ENCODE results near the gene CLNK.
"Not testable (repeated sequence)": the region's sequence is repeated elsewhere in the genome, so short reads cannot be mapped to it uniquely, and the experiment has no call there.

The CLNK gene

DNA sequence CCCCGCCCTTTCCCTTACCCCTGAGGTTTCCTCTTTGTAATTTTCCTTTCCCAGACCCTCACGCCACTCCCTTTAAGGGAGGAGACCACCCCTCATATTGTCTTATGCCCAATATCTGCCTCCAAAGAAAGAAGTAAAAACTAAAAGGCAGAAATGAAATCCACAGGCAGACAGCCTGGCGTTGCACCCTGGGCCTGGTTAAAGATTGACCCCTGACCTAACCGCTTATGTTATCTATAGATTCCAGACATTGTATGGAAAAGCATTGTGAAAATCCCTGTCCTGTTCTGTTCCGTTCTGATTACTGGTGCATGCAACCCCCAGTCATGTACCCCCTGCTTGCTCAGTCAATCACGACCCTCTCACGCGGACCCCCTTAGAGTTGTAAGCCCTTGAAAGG, 110.0 kb downstream of the CLNK start:
- H3K27me3 ChIP-seq (ENCODE audit: control insufficient read depth, insufficient read depth, low read length, poor library complexity, severe bottlenecking); H3K9me3 ChIP-seq (ENCODE audit: control insufficient read depth, low read length); H3K36me3 ChIP-seq (ENCODE audit: control insufficient read depth, insufficient read depth, low read length); H3K4me3 ChIP-seq (ENCODE audit: insufficient read depth, low read depth, low read length); H3K27ac ChIP-seq (ENCODE audit: insufficient read depth, low read depth, low read length, poor library complexity, severe bottlenecking); H3K4me1 ChIP-seq (ENCODE audit: control insufficient read depth, insufficient read depth, low read length): not testable (repeated sequence)
- 94% methylated on average over 8 of the region's 8 CpGs for WGBS, 2 experiments

DNA sequence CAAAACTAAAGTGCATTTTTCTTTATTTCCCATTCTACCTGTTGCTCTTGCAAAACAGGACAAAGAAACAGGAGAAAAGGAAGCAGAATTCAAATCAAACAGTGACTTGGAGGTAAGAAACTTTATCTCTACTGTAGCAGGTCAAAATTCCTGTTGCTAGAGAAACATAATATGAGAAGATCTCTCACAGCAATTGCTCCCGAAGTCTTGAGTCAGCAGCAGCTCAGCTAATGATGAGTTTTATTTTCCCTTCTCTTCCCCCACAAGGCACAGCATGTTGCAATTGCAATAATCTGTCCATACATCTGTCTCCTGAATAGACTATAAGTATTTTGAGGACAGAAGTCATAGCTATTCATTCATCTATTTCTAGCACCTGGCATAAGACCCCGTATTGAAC, 112.7 kb downstream of the CLNK start:
- WGBS, 2 experiments = 81 to 88% methylated on average over 2 of the region's 2 CpGs
- Histone ChIP-seq H3K36me3 (ENCODE audit: control insufficient read depth, insufficient read depth, low read length) (no peaks in the 10 kb centered on the region), H3K27me3 (ENCODE audit: control insufficient read depth, insufficient read depth, low read length, poor library complexity, severe bottlenecking) (no peaks in the 10 kb centered on the region), H3K4me3 (ENCODE audit: insufficient read depth, low read depth, low read length) (no peak overlapping the region), H3K9me3 (ENCODE audit: control insufficient read depth, low read length) (no peaks in the 10 kb centered on the region), H3K4me1 (ENCODE audit: control insufficient read depth, insufficient read depth, low read length) (no peaks in the 10 kb centered on the region), H3K27ac (ENCODE audit: insufficient read depth, low read depth, low read length, poor library complexity, severe bottlenecking) (no peak overlapping the region)

DNA sequence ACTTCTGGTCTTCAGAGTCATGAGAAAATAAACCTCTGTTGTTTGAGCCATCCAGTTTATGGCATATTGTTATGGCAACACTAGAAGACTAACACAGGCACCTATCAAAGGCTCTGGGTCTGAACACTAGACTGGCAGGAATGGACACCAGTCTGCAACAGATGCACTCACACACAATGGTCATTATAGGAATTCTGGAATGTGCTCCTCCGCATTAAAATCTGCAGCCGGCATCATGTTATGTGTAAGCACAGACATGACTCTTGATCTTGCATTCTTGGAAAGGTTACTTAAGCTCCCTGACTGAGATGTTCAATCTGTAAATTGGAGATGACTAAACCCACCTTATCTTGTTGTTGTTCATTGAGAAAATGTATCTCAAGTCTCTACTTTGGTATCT, 115.1 kb downstream of the CLNK start:
- Histone ChIP-seq H3K27ac (ENCODE audit: insufficient read depth, low read depth, low read length, poor library complexity, severe bottlenecking) (no peak overlapping the region), H3K9me3 (ENCODE audit: control insufficient read depth, low read length) (no peaks in the 10 kb centered on the region), H3K27me3 (ENCODE audit: control insufficient read depth, insufficient read depth, low read length, poor library complexity, severe bottlenecking) (no peaks in the 10 kb centered on the region), H3K36me3 (ENCODE audit: control insufficient read depth, insufficient read depth, low read length) (no peaks in the 10 kb centered on the region), H3K4me3 (ENCODE audit: insufficient read depth, low read depth, low read length) (no peak overlapping the region), H3K4me1 (ENCODE audit: control insufficient read depth, insufficient read depth, low read length) (no peaks in the 10 kb centered on the region)
- WGBS, 2 experiments = 95 to 100% methylated on average over 2 of the region's 2 CpGs

DNA sequence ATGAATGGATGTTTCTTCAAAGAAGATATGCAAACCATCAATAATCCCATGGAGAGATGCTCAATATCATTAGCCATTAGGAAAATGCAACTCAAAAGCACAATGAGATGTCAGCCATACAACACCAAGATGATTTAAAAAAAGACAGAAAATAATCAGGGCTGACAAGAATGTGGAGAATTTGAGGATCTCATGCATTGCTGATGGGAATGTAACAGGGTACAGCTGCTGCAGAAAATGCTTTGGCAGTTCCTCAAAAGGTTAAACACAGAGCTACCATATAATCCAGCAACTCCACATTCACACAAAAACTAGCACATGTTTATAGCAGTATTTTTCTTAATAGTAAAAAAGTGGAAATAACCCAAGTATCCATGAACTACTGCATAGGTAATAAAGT, 116.8 kb downstream of the CLNK start:
- Histone ChIP-seq H3K4me3 (ENCODE audit: insufficient read depth, low read depth, low read length) (no peak overlapping the region), H3K4me1 (ENCODE audit: control insufficient read depth, insufficient read depth, low read length) (no peaks in the 10 kb centered on the region), H3K36me3 (ENCODE audit: control insufficient read depth, insufficient read depth, low read length) (no peaks in the 10 kb centered on the region), H3K9me3 (ENCODE audit: control insufficient read depth, low read length) (no peaks in the 10 kb centered on the region), H3K27me3 (ENCODE audit: control insufficient read depth, insufficient read depth, low read length, poor library complexity, severe bottlenecking) (no peaks in the 10 kb centered on the region), H3K27ac (ENCODE audit: insufficient read depth, low read depth, low read length, poor library complexity, severe bottlenecking) (no peak overlapping the region)

DNA sequence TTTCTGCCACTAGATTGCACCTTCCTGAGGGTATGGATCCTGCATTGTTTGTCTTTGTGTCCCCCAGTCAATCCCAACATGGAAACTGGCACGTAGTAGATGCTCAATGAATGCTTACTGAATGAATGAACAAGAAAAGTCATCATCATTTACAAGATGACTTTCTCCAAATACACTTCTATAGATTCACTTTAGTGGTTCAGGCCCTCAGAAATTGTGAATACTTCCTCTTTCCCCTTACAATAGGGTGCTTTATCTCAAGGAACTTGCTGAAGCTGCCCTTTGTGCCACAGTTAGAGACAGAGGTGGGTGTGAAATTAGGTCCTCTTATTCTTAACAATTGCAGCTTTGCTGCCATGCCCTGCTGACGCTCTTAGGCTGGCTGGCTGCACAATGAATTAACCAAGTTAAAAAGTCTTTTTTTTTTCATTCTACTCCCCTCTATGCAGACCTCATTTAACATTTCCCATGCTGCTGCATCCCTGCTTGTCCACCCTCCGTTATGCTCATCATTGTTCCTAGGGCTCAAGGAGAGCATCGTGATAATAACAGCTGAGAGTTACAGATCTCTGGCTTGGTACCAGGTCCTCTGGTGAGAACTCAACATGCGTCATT, 119.3 kb downstream of the CLNK start:
- H3K27ac ChIP-seq (ENCODE audit: insufficient read depth, low read depth, low read length, poor library complexity, severe bottlenecking) = no peak overlapping the region
- no peaks in the 10 kb centered on the region for H3K36me3 ChIP-seq (ENCODE audit: control insufficient read depth, insufficient read depth, low read length)
- no peaks in the 10 kb centered on the region for H3K9me3 ChIP-seq (ENCODE audit: control insufficient read depth, low read length)
- no peaks in the 10 kb centered on the region for H3K27me3 ChIP-seq (ENCODE audit: control insufficient read depth, insufficient read depth, low read length, poor library complexity, severe bottlenecking)
- no peaks in the 10 kb centered on the region for H3K4me1 ChIP-seq (ENCODE audit: control insufficient read depth, insufficient read depth, low read length)
- no peak overlapping the region for H3K4me3 ChIP-seq (ENCODE audit: insufficient read depth, low read depth, low read length)
- WGBS, 2 experiments = 79 to 82% methylated on average over 5 of the region's 5 CpGs

DNA sequence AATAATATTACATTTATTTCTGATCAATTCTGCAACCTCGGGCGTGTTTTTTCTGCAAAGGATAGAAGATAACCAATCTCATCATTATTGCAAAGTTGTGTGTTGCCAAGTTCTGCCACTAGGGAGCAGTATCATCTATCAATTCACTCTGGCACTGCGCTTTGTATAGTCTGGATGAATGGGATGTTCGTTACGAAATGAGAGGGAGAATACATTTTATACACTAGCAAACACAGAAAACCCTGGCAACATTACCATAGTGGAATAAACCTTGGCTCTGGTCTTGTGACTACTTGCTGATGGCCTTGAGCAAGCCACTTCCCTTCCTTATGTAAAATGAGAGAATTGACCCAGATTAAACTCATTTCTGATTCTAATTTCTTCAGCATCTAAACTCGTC, 129.9 kb downstream of the CLNK start:
- Histone ChIP-seq H3K27me3 (ENCODE audit: control insufficient read depth, insufficient read depth, low read length, poor library complexity, severe bottlenecking) (no peaks in the 10 kb centered on the region), H3K4me3 (ENCODE audit: insufficient read depth, low read depth, low read length) (no peak overlapping the region), H3K36me3 (ENCODE audit: control insufficient read depth, insufficient read depth, low read length) (no peaks in the 10 kb centered on the region), H3K27ac (ENCODE audit: insufficient read depth, low read depth, low read length, poor library complexity, severe bottlenecking) (no peak overlapping the region), H3K4me1 (ENCODE audit: control insufficient read depth, insufficient read depth, low read length) (no peaks in the 10 kb centered on the region), H3K9me3 (ENCODE audit: control insufficient read depth, low read length) (no peaks in the 10 kb centered on the region)
- 53 to 63% methylated on average over 1 to 3 of the region's 6 CpGs for WGBS, 2 experiments

DNA sequence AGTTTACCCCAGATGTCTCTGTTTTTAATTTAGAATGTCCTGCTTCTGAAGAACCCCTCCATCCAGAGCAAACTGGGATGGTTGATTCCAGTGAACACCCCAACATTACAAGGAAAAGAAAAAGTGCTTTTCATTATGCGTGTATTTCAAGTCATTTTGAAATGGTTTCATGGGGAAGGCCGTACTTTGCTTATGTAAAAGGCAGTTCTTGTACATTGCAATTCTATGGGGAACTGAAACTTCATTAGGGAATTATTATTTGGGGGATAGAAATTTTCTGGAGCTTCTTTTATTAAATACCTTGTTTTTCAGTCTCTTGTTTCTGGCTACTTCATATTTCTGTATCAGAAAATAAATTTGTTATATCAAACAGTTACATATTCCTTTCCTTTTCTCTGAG, 130.4 kb downstream of the CLNK start:
- 84 to 89% methylated on average over 2 of the region's 2 CpGs for WGBS, 2 experiments

DNA sequence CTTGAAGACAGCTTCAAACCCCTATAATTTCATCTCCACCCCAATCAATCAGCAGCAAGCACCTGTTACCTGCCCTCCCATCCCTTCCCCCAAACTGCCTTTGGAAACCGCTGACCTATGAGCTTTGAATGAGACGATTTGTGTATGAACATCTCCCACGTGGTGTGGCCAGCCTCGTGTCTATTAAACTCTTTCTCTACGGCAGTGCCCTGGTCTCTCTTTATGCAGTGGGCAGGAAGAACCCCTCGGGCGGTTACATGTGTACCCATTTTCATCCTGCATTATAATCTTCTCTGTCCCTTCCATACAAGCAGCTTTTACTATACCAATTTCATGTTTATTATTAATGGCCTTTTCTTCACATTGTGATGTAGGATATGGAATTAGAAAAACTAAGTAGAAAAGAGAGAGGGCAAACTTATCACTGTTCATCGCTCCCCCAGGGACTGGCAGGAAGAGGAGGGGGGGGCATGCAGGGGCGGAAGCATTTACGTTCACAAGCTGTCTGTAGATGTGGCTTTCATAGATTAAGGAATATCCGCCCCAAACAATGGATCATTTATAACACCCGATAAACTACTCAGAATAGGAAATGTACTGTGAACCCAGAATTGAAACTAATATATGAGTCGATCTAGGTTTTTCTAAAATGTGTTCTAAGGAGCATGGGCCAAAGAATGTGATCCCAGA, 131.8 kb downstream of the CLNK start:
- WGBS, 2 experiments = 90 to 92% methylated on average over 11 to 13 of the region's 13 CpGs
- Histone ChIP-seq H3K4me1 (ENCODE audit: control insufficient read depth, insufficient read depth, low read length) (no peaks in the 10 kb centered on the region), H3K9me3 (ENCODE audit: control insufficient read depth, low read length) (no peaks in the 10 kb centered on the region), H3K27me3 (ENCODE audit: control insufficient read depth, insufficient read depth, low read length, poor library complexity, severe bottlenecking) (no peaks in the 10 kb centered on the region), H3K36me3 (ENCODE audit: control insufficient read depth, insufficient read depth, low read length) (no peaks in the 10 kb centered on the region), H3K4me3 (ENCODE audit: insufficient read depth, low read depth, low read length) (no peak overlapping the region), H3K27ac (ENCODE audit: insufficient read depth, low read depth, low read length, poor library complexity, severe bottlenecking) (no peak overlapping the region)

More for the DNA sequence above, 130.4 kb downstream of the CLNK start:
- no peaks in the 10 kb centered on the region for H3K9me3 ChIP-seq (ENCODE audit: control insufficient read depth, low read length)
- no peaks in the 10 kb centered on the region for H3K4me1 ChIP-seq (ENCODE audit: control insufficient read depth, insufficient read depth, low read length)
- no peak overlapping the region for H3K27ac ChIP-seq (ENCODE audit: insufficient read depth, low read depth, low read length, poor library complexity, severe bottlenecking)
- no peak overlapping the region for H3K4me3 ChIP-seq (ENCODE audit: insufficient read depth, low read depth, low read length)
- no peaks in the 10 kb centered on the region for H3K36me3 ChIP-seq (ENCODE audit: control insufficient read depth, insufficient read depth, low read length)
- H3K27me3 ChIP-seq (ENCODE audit: control insufficient read depth, insufficient read depth, low read length, poor library complexity, severe bottlenecking) = no peaks in the 10 kb centered on the region

DNA sequence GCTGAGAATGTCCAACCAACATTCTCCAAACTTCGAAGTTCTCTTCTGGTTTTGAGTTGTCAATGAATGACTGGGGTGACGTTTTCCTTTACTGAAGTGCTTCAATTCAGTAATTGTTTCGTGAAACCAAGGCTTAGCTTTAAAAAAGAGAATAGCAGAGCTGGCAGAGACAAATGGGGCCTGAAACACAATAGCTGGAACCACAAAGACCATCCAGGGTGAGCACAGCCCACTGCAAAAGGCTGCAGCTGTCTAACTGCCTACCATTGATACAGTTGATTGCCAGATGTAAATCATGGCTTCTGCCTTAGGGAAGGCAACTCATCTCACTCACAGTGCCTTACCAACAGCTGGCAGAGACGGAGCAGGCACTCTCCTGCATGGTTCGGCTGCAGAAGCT, 148.7 kb downstream of the CLNK start:
- 33 to 43% methylated on average over 5 of the region's 5 CpGs for WGBS, 2 experiments
- H3K27me3 ChIP-seq (ENCODE audit: control insufficient read depth, insufficient read depth, low read length, poor library complexity, severe bottlenecking) = no peaks in the 10 kb centered on the region

DNA sequence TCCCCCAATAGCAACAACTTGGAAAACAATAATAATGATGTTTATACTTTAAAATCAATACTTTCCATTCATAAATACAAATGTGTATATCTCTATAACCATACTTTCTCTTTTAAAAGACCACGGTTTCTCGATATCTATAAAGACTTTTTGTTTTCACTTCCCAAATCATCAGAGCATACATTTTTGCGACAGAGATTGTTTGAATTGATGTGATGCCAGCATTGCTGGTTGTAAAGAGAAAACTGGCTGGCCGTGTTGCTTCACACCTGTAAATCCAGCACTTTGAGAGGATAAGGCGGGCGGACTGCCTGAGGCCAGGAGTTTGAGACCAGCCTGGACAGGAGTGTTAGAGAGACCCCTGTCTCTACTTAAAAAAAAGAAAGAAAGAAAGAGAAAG, 149.7 kb downstream of the CLNK start:
- H3K4me3 ChIP-seq (ENCODE audit: insufficient read depth, low read depth, low read length) = no peak overlapping the region
- H3K4me1 ChIP-seq (ENCODE audit: control insufficient read depth, insufficient read depth, low read length) = peaks cover 29% of the 10 kb centered on the region
- WGBS, 2 experiments = 88 to 89% methylated on average over 5 to 6 of the region's 6 CpGs
- no peaks in the 10 kb centered on the region for H3K36me3 ChIP-seq (ENCODE audit: control insufficient read depth, insufficient read depth, low read length)
- H3K27ac ChIP-seq (ENCODE audit: insufficient read depth, low read depth, low read length, poor library complexity, severe bottlenecking) = no peak overlapping the region
- H3K27me3 ChIP-seq (ENCODE audit: control insufficient read depth, insufficient read depth, low read length, poor library complexity, severe bottlenecking) = no peaks in the 10 kb centered on the region
- H3K9me3 ChIP-seq (ENCODE audit: control insufficient read depth, low read length) = no peaks in the 10 kb centered on the region

More for the DNA sequence above, 148.7 kb downstream of the CLNK start:
- Histone ChIP-seq H3K4me3 (ENCODE audit: insufficient read depth, low read depth, low read length) (no peak overlapping the region), H3K9me3 (ENCODE audit: control insufficient read depth, low read length) (no peaks in the 10 kb centered on the region), H3K4me1 (ENCODE audit: control insufficient read depth, insufficient read depth, low read length) (peaks cover 29% of the 10 kb centered on the region), H3K27ac (ENCODE audit: insufficient read depth, low read depth, low read length, poor library complexity, severe bottlenecking) (peak overlapping the region; percentile 19), H3K36me3 (ENCODE audit: control insufficient read depth, insufficient read depth, low read length) (no peaks in the 10 kb centered on the region)
